ENCODE measurements around the gene ZBTB3. TPM values are rescaled to one million over a fixed set of nuclear protein-coding genes. Genes with fewer than 3 reads are reported as not detected.
A peak's percentile ranks its signal among the peaks of the same experiment; 100 is the strongest.

Gene ZBTB3
- total RNA-seq, 3 donors from 2014 or later (not counting 1 experiment from before 2014, with no cell fraction given) = 5.4 to 9.6 (median 8.8) TPM

GRCh38 chr11:62719302-62719978, 34.5 kb downstream of the ZBTB3 start:
- peaks cover 49% of the 10 kb centered on the region for H3K36me3 Mint-ChIP-seq
- H3K4me3 ChIP-seq (ENCODE audit: low read length) = no peak overlapping the region
- WGBS (ENCODE audit: insufficient coverage) = 67% methylated on average over 2 of the region's 2 CpGs
- H3K27me3 ChIP-seq (ENCODE audit: control insufficient read depth, insufficient read depth, low read length) = no peaks in the 10 kb centered on the region
- no peak overlapping the region for H3K27ac ChIP-seq (ENCODE audit: low read length)
- H3K27ac Mint-ChIP-seq = peak overlapping the region in 1 of 2 donors; percentile 15
- peaks cover 26 to 27% of the 10 kb centered on the region in 2 donors for H3K4me1 Mint-ChIP-seq
- H3K9me3 ChIP-seq (ENCODE audit: control insufficient read depth, insufficient read depth, low read length) = no peaks in the 10 kb centered on the region
- no peak for DNase-seq
- H3K36me3 ChIP-seq (ENCODE audit: control insufficient read depth, insufficient read depth, low read length) = peaks cover 94% of the 10 kb centered on the region
- no peak for TF ChIP-seq CTCF (IDR thresholded peaks at IDR 0.05)
- H3K4me3 Mint-ChIP-seq = no peak overlapping the region
- H3K27me3 Mint-ChIP-seq (ENCODE audit: low read depth in 2 of 2) = no peaks in the 10 kb centered on the region
- no peak for ATAC-seq
- peaks cover 3% of the 10 kb centered on the region for H3K4me1 ChIP-seq (ENCODE audit: control insufficient read depth, insufficient read depth, low read length)
- intact Hi-C loops (cut with micrococcal nuclease) = no loop called here
- H3K9me3 Mint-ChIP-seq = no peaks in the 10 kb centered on the region

GRCh38 chr11:62716816-62717215, 37.1 kb downstream of the ZBTB3 start:
- H3K27me3 ChIP-seq (ENCODE audit: control insufficient read depth, insufficient read depth, low read length) = no peaks in the 10 kb centered on the region
- no peaks in the 10 kb centered on the region for H3K4me1 ChIP-seq (ENCODE audit: control insufficient read depth, insufficient read depth, low read length)
- Mint-ChIP-seq H3K9me3 (no peaks in the 10 kb centered on the region), H3K27ac (no peak overlapping the region), H3K4me3 (no peak overlapping the region), H3K36me3 (peaks cover 28% of the 10 kb centered on the region), H3K4me1 (peaks cover 11 to 29% of the 10 kb centered on the region in 2 donors), H3K27me3 (ENCODE audit: low read depth in 2 of 2) (no peaks in the 10 kb centered on the region)
- ATAC-seq = no peak
- no peak for TF ChIP-seq CTCF (IDR thresholded peaks at IDR 0.05)
- H3K9me3 ChIP-seq (ENCODE audit: control insufficient read depth, insufficient read depth, low read length) = no peaks in the 10 kb centered on the region
- no peak overlapping the region for H3K27ac ChIP-seq (ENCODE audit: low read length)
- H3K4me3 ChIP-seq (ENCODE audit: low read length) = no peak overlapping the region
- H3K36me3 ChIP-seq (ENCODE audit: control insufficient read depth, insufficient read depth, low read length) = peaks cover 82% of the 10 kb centered on the region
- no peak for DNase-seq
- intact Hi-C loops (cut with micrococcal nuclease) = no loop called here
- WGBS (ENCODE audit: insufficient coverage) = 98% methylated on average over 10 of the region's 11 CpGs

GRCh38 chr11:62716206-62716605, 37.8 kb downstream of the ZBTB3 start:
- peaks cover 4 to 29% of the 10 kb centered on the region in 2 donors for H3K4me1 Mint-ChIP-seq
- no peak for ATAC-seq
- peaks cover 78% of the 10 kb centered on the region for H3K36me3 ChIP-seq (ENCODE audit: control insufficient read depth, insufficient read depth, low read length)
- WGBS (ENCODE audit: insufficient coverage) = 93% methylated on average over 5 of the region's 5 CpGs
- peak overlapping the region in 1 of 2 donors; percentile 72 for H3K27ac Mint-ChIP-seq
- peaks cover 22% of the 10 kb centered on the region for H3K36me3 Mint-ChIP-seq
- H3K9me3 ChIP-seq (ENCODE audit: control insufficient read depth, insufficient read depth, low read length) = no peaks in the 10 kb centered on the region
- no peak overlapping the region for H3K4me3 Mint-ChIP-seq
- H3K4me1 ChIP-seq (ENCODE audit: control insufficient read depth, insufficient read depth, low read length) = no peaks in the 10 kb centered on the region
- no peaks in the 10 kb centered on the region for H3K27me3 Mint-ChIP-seq (ENCODE audit: low read depth in 2 of 2)
- no peaks in the 10 kb centered on the region for H3K27me3 ChIP-seq (ENCODE audit: control insufficient read depth, insufficient read depth, low read length)
- no peak overlapping the region for H3K27ac ChIP-seq (ENCODE audit: low read length)
- DNase-seq = no peak
- H3K4me3 ChIP-seq (ENCODE audit: low read length) = no peak overlapping the region
- intact Hi-C loops (cut with micrococcal nuclease) = no loop called here
- no peak for TF ChIP-seq CTCF (IDR thresholded peaks at IDR 0.05)
- H3K9me3 Mint-ChIP-seq = no peaks in the 10 kb centered on the region

All from natural killer cell (primary cell).